HEK293 (cell line): ENCODE results near the gene GMPR2.

ENCODE experiments used
- FEZF1 ChIP-seq: fragments of 450-650 bp; formaldehyde crosslinking; IDR thresholded peaks from 2 replicates; pipeline ENCODE4 v1.5.1; 2016; ENCODE audit warnings: missing biosample characterization, missing genetic modification characterization
- GLIS2 ChIP-seq: fragments of 450-650 bp; formaldehyde crosslinking; IDR thresholded peaks from 2 replicates; pipeline ENCODE4 v1.5.1; 2016; ENCODE audit warnings: missing biosample characterization, missing genetic modification characterization
- KLF1 ChIP-seq: fragments of 450-650 bp; formaldehyde crosslinking; IDR thresholded peaks from 2 replicates; pipeline ENCODE4 v1.5.1; 2016; ENCODE audit warnings: missing biosample characterization, missing genetic modification characterization
- MYNN ChIP-seq: fragments of 450-650 bp; formaldehyde crosslinking; IDR thresholded peaks from 2 replicates; pipeline ENCODE4 v1.5.1; 2016; ENCODE audit warnings: missing biosample characterization, missing genetic modification characterization, borderline replicate concordance
- SCRT2 ChIP-seq: fragments of 450-650 bp; formaldehyde crosslinking; IDR thresholded peaks from 2 replicates; pipeline ENCODE4 v1.5.1; 2016; ENCODE audit warnings: missing biosample characterization, missing genetic modification characterization
- SP3 ChIP-seq: fragments of 450-650 bp; formaldehyde crosslinking; IDR thresholded peaks from 2 replicates; pipeline ENCODE4 v1.5.1; 2016; ENCODE audit warnings: missing biosample characterization, missing genetic modification characterization
- SP7 ChIP-seq: fragments of 450-650 bp; formaldehyde crosslinking; IDR thresholded peaks from 2 replicates; pipeline ENCODE4 v1.5.1; 2016; ENCODE audit warnings: missing biosample characterization, missing genetic modification characterization
- TCF7L2 ChIP-seq: IDR thresholded peaks from 2 replicates; pipeline ENCODE4 v1.6.1; 2011; ENCODE audit warnings: low read depth, mild to moderate bottlenecking, inconsistent platforms, low read length, moderate library complexity, borderline replicate concordance
- TRIM28 ChIP-seq: IDR thresholded peaks from 2 replicates; pipeline ENCODE4 v1.6.1; 2011; ENCODE audit warnings: low read length, control low read depth, borderline replicate concordance
- ZBTB17 ChIP-seq: fragments of 450-650 bp; formaldehyde crosslinking; IDR thresholded peaks from 2 replicates; pipeline ENCODE4 v1.5.1; 2016; ENCODE audit warnings: missing biosample characterization, missing genetic modification characterization
- ZBTB48 ChIP-seq: fragments of 450-650 bp; formaldehyde crosslinking; IDR thresholded peaks from 2 replicates; pipeline ENCODE4 v1.5.1; 2016; ENCODE audit warnings: missing biosample characterization, missing genetic modification characterization
- ZBTB7A ChIP-seq: fragments of 450-650 bp; formaldehyde crosslinking; IDR thresholded peaks from 2 replicates; pipeline ENCODE4 v1.5.1; 2016; ENCODE audit warnings: low read depth, missing biosample characterization, missing genetic modification characterization
- ZFP37 ChIP-seq: fragments of 450-650 bp; formaldehyde crosslinking; IDR thresholded peaks from 2 replicates; pipeline ENCODE4 v1.5.1; 2016; ENCODE audit warnings: missing biosample characterization, missing genetic modification characterization
- ZFP69B ChIP-seq: fragments of 450-650 bp; formaldehyde crosslinking; IDR thresholded peaks from 2 replicates; pipeline ENCODE4 v1.5.1; 2016; ENCODE audit warnings: missing biosample characterization, missing genetic modification characterization
- ZNF16 ChIP-seq: fragments of 450-650 bp; formaldehyde crosslinking; IDR thresholded peaks from 2 replicates; pipeline ENCODE4 v1.5.1; 2016; ENCODE audit warnings: low read depth, missing biosample characterization, missing genetic modification characterization
- ZNF169 ChIP-seq: fragments of 450-650 bp; formaldehyde crosslinking; IDR thresholded peaks from 2 replicates; pipeline ENCODE4 v1.5.1; 2016; ENCODE audit warnings: missing biosample characterization, missing genetic modification characterization
- ZNF184 ChIP-seq: fragments of 450-650 bp; IDR thresholded peaks from 2 replicates; pipeline ENCODE4 v1.5.1; 2018; ENCODE audit warnings: missing biosample characterization, mild to moderate bottlenecking, missing genetic modification characterization
- ZNF2 ChIP-seq: fragments of 450-650 bp; formaldehyde crosslinking; IDR thresholded peaks from 2 replicates; pipeline ENCODE4 v1.5.1; 2016; ENCODE audit warnings: missing biosample characterization, missing genetic modification characterization
- ZNF202 ChIP-seq: fragments of 450-650 bp; formaldehyde crosslinking; IDR thresholded peaks from 2 replicates; pipeline ENCODE4 v1.5.1; 2016; ENCODE audit warnings: missing biosample characterization, missing genetic modification characterization, borderline replicate concordance
- ZNF23 ChIP-seq: fragments of 450-650 bp; formaldehyde crosslinking; IDR thresholded peaks from 2 replicates; pipeline ENCODE4 v1.5.1; 2016; ENCODE audit warnings: missing biosample characterization, missing genetic modification characterization, borderline replicate concordance
- ZNF239 ChIP-seq: fragments of 450-650 bp; formaldehyde crosslinking; IDR thresholded peaks from 2 replicates; pipeline ENCODE4 v1.5.1; 2016; ENCODE audit warnings: missing biosample characterization, missing genetic modification characterization
- ZNF354C ChIP-seq: fragments of 450-650 bp; formaldehyde crosslinking; IDR thresholded peaks from 2 replicates; pipeline ENCODE4 v1.5.1; 2016; ENCODE audit warnings: missing biosample characterization, missing genetic modification characterization, low read depth, borderline replicate concordance
- ZNF548 ChIP-seq: fragments of 450-650 bp; formaldehyde crosslinking; IDR thresholded peaks from 2 replicates; pipeline ENCODE4 v1.5.1; 2016; ENCODE audit warnings: missing biosample characterization, missing genetic modification characterization
- ZNF558 ChIP-seq: fragments of 450-650 bp; formaldehyde crosslinking; IDR thresholded peaks from 2 replicates; pipeline ENCODE4 v1.5.1; 2016; ENCODE audit warnings: missing biosample characterization, missing genetic modification characterization
- ZNF600 ChIP-seq: fragments of 450-650 bp; formaldehyde crosslinking; IDR thresholded peaks from 2 replicates; pipeline ENCODE4 v1.5.1; 2016; ENCODE audit warnings: missing biosample characterization, missing genetic modification characterization
- ZNF701 ChIP-seq: fragments of 450-650 bp; formaldehyde crosslinking; IDR thresholded peaks from 2 replicates; pipeline ENCODE4 v1.5.1; 2016; ENCODE audit warnings: missing biosample characterization, missing genetic modification characterization
- ZNF76 ChIP-seq: fragments of 450-650 bp; formaldehyde crosslinking; IDR thresholded peaks from 2 replicates; pipeline ENCODE4; 2016; ENCODE audit warnings: low read depth, missing biosample characterization, missing genetic modification characterization, borderline replicate concordance
- ZNF791 ChIP-seq: fragments of 450-650 bp; formaldehyde crosslinking; IDR thresholded peaks from 2 replicates; pipeline ENCODE4 v1.5.1; 2016; ENCODE audit warnings: missing biosample characterization, missing genetic modification characterization
- TF ChIP-seq, protein P1 (sequence below): IDR thresholded peaks from 2 replicates; pipeline ENCODE4 v1.6.1; 2011; ENCODE audit warnings: mild to moderate bottlenecking, low read depth, low read length, borderline replicate concordance
- TF ChIP-seq, protein P2 (sequence below): fragments of 450-650 bp; formaldehyde crosslinking; IDR thresholded peaks from 2 replicates; pipeline ENCODE4 v1.5.1; 2016; ENCODE audit warnings: missing biosample characterization, missing genetic modification characterization, low read depth
- TF ChIP-seq, protein P3 (sequence below): fragments of 450-650 bp; formaldehyde crosslinking; IDR thresholded peaks from 2 replicates; pipeline ENCODE4 v1.5.1; 2016; ENCODE audit warnings: missing biosample characterization, missing genetic modification characterization
- TF ChIP-seq, protein P4 (sequence below): fragments of 450-650 bp; formaldehyde crosslinking; IDR thresholded peaks from 2 replicates; pipeline ENCODE4 v1.5.1; 2016; ENCODE audit warnings: missing biosample characterization, missing genetic modification characterization
- TF ChIP-seq, protein P5 (sequence below): fragments of 450-650 bp; formaldehyde crosslinking; IDR thresholded peaks from 2 replicates; pipeline ENCODE4 v1.5.1; 2016; ENCODE audit warnings: missing biosample characterization, missing genetic modification characterization

GMPR2 gene

DNA sequence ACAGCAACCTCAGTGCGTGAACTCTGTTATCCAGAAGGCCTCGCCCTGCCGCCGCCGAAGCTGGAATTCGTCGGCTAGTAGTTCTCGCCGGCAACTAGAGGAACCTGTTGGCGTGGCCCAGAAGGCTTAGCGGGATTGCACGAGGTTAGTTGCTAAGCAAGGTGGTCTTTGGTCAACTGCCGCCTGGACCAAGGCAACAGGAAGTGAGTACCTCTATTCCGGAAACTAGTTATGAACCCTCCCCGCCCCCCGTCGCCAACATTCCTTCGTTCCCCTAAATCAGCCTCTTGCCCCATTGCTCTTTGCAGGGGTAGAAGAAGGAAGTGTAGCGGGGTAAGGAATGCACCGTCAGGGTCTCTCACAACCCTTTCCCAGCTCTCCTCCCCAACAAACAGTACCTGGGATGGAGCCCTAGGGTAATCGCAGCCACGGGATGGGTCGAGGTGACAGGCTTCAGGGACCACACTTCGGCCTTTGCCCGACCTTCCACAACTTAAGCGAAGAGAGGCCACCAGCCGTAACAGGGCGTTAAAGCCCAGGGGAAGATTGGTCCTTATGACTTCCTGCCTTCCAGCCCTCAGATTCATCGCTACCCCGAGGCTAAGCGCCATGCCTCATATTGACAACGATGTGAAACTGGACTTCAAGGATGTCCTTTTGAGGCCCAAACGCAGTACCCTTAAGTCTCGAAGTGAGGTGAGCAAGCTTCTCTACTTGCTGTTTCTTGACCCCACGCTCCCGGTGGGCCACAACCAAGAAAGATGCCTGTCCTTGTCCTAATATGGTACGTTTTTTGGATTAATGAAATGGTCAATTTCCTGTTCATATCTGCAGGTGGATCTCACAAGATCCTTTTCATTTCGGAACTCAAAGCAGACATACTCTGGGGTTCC is at the start of gene GMPR2 (continued):
- TF ChIP-seq, protein P1, sequence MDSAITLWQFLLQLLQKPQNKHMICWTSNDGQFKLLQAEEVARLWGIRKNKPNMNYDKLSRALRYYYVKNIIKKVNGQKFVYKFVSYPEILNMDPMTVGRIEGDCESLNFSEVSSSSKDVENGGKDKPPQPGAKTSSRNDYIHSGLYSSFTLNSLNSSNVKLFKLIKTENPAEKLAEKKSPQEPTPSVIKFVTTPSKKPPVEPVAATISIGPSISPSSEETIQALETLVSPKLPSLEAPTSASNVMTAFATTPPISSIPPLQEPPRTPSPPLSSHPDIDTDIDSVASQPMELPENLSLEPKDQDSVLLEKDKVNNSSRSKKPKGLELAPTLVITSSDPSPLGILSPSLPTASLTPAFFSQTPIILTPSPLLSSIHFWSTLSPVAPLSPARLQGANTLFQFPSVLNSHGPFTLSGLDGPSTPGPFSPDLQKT: no peak
- TF ChIP-seq ZNF169 (tag by site-specific recombination) (no peak), GLIS2 (tag by site-specific recombination) (no peak), ZNF202 (tag by site-specific recombination) (no peak), ZFP69B (tag by site-specific recombination) (no peak), ZBTB17 (tag by site-specific recombination) (peak; percentile 2; the same call in 1 of the 2 replicates), ZNF600 (tag by site-specific recombination) (peak; percentile 32; the same call in 1 of the 2 replicates), ZBTB7A (tag by site-specific recombination) (no peak), SP3 (peak; percentile 67; the same call in 1 of the 2 replicates), ZNF701 (tag by site-specific recombination) (peak; percentile 67; the same call in 1 of the 2 replicates), TRIM28 (no peak; the same call in 1 of the 2 replicates), ZNF558 (no peak), KLF1 (tag by site-specific recombination) (no peak), ZNF791 (tag by site-specific recombination) (no peak), ZNF354C (tag by site-specific recombination) (no peak), TCF7L2 (no peak), ZNF16 (tag by site-specific recombination) (no peak; the same call in 1 of the 2 replicates), ZNF548 (tag by site-specific recombination) (no peak), ZFP37 (no peak), ZNF184 (no peak), ZNF76 (tag by site-specific recombination) (peak; percentile 83), MYNN (tag by site-specific recombination) (no peak), FEZF1 (tag by site-specific recombination) (no peak), ZNF2 (tag by site-specific recombination) (no peak; the same call in 1 of the 2 replicates), SP7 (no peak; the same call in 1 of the 2 replicates), ZNF23 (no peak), ZBTB48 (tag by site-specific recombination) (peak; percentile 69), ZNF239 (tag by site-specific recombination) (no peak), SCRT2 (tag by site-specific recombination) (peak; percentile 95)
- TF ChIP-seq, protein P2, sequence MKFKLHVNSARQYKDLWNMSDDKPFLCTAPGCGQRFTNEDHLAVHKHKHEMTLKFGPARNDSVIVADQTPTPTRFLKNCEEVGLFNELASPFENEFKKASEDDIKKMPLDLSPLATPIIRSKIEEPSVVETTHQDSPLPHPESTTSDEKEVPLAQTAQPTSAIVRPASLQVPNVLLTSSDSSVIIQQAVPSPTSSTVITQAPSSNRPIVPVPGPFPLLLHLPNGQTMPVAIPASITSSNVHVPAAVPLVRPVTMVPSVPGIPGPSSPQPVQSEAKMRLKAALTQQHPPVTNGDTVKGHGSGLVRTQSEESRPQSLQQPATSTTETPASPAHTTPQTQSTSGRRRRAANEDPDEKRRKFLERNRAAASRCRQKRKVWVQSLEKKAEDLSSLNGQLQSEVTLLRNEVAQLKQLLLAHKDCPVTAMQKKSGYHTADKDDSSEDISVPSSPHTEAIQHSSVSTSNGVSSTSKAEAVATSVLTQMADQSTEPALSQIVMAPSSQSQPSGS (tag by site-specific recombination): no peak
- TF ChIP-seq, protein P3, sequence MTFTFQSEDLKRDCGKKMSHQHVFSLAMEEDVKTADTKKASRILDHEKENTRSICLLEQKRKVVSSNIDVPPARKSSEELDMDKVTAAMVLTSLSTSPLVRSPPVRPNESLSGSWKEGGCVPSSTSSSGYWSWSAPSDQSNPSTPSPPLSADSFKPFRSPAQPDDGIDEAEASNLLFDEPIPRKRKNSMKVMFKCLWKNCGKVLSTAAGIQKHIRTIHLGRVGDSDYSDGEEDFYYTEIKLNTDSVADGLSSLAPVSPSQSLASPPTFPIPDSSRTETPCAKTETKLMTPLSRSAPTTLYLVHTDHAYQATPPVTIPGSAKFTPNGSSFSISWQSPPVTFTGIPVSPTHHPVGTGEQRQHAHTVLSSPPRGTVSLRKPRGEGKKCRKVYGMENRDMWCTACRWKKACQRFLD (tag by site-specific recombination): no peak
- TF ChIP-seq, protein P4, sequence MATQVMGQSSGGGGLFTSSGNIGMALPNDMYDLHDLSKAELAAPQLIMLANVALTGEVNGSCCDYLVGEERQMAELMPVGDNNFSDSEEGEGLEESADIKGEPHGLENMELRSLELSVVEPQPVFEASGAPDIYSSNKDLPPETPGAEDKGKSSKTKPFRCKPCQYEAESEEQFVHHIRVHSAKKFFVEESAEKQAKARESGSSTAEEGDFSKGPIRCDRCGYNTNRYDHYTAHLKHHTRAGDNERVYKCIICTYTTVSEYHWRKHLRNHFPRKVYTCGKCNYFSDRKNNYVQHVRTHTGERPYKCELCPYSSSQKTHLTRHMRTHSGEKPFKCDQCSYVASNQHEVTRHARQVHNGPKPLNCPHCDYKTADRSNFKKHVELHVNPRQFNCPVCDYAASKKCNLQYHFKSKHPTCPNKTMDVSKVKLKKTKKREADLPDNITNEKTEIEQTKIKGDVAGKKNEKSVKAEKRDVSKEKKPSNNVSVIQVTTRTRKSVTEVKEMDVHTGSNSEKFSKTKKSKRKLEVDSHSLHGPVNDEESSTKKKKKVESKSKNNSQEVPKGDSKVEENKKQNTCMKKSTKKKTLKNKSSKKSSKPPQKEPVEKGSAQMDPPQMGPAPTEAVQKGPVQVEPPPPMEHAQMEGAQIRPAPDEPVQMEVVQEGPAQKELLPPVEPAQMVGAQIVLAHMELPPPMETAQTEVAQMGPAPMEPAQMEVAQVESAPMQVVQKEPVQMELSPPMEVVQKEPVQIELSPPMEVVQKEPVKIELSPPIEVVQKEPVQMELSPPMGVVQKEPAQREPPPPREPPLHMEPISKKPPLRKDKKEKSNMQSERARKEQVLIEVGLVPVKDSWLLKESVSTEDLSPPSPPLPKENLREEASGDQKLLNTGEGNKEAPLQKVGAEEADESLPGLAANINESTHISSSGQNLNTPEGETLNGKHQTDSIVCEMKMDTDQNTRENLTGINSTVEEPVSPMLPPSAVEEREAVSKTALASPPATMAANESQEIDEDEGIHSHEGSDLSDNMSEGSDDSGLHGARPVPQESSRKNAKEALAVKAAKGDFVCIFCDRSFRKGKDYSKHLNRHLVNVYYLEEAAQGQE (tag by site-specific recombination): no peak
- TF ChIP-seq, protein P5, sequence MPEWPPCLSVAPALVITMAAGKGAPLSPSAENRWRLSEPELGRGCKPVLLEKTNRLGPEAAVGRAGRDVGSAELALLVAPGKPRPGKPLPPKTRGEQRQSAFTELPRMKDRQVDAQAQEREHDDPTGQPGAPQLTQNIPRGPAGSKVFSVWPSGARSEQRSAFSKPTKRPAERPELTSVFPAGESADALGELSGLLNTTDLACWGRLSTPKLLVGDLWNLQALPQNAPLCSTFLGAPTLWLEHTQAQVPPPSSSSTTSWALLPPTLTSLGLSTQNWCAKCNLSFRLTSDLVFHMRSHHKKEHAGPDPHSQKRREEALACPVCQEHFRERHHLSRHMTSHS (tag by site-specific recombination): no peak
